Smooth muscle cell (in vitro differentiated cells): Measurements from ENCODE around the gene LAMC1. TPM values are rescaled to one million over a fixed set of nuclear protein-coding genes. Genes with fewer than 3 reads are reported as not detected.

Experiments used
- DNase-seq: peaks from one replicate; lab custom pipeline; 2025; ENCODE audit not compliant: unreplicated experiment; lab: John Stamatoyannopoulos, UW
- H2AFZ ChIP-seq: fragments of 200-600 bp; sonication (generic); 2 replicates; pipeline ENCODE4 v1.6.0; 2016; ENCODE audit warnings: antibody characterized with exemption, low read depth, mild to moderate bottlenecking
- H3F3A ChIP-seq: fragments of 200-600 bp; sonication (generic); 2 replicates; pipeline ENCODE4 v1.6.0; 2017; ENCODE audit warnings: antibody characterized with exemption, low read depth
- H3K27ac ChIP-seq: fragments of 200-600 bp; sonication (generic); 2 replicates; pipeline ENCODE4 v1.5.1; 2016; ENCODE audit warnings: low read depth, mild to moderate bottlenecking
- H3K27me3 ChIP-seq: fragments of 200-600 bp; sonication (generic); 2 replicates; pipeline ENCODE4 v1.6.1; 2016; ENCODE audit warnings: low read depth, mild to moderate bottlenecking
- H3K36me3 ChIP-seq: fragments of 200-600 bp; sonication (generic); 2 replicates; pipeline ENCODE4 v1.5.1; 2016; ENCODE audit warnings: low read depth
- H3K4me1 ChIP-seq: fragments of 200-600 bp; sonication (generic); 2 replicates; pipeline ENCODE4 v1.5.1; 2016; ENCODE audit warnings: low read depth
- H3K4me2 ChIP-seq: fragments of 200-600 bp; sonication (generic); 2 replicates; pipeline ENCODE4 v1.6.0; 2016; ENCODE audit warnings: mild to moderate bottlenecking
- H3K4me3 ChIP-seq: fragments of 200-600 bp; sonication (generic); 2 replicates; pipeline ENCODE4 v1.5.1; 2016; ENCODE audit warnings: mild to moderate bottlenecking
- H3K79me2 ChIP-seq: fragments of 200-600 bp; sonication (generic); 2 replicates; pipeline ENCODE4 v1.6.0; 2016; ENCODE audit warnings: low read depth, mild to moderate bottlenecking
- H3K9ac ChIP-seq: fragments of 200-600 bp; sonication (generic); 2 replicates; pipeline ENCODE4 v1.6.0; 2016; ENCODE audit warnings: low read depth
- H3K9me3 ChIP-seq: fragments of 200-600 bp; sonication (generic); replicated peaks from 2 replicates; pipeline ENCODE4 v1.5.1; 2016; ENCODE audit warnings: low read depth
- H4K20me1 ChIP-seq: fragments of 200-600 bp; sonication (generic); 2 replicates; pipeline ENCODE4 v1.6.0; 2016; ENCODE audit warnings: low read depth
- CTCF ChIP-seq: fragments of 200-600 bp; sonication (generic); IDR thresholded peaks from 2 replicates; pipeline ENCODE4 v1.5.1; 2017; ENCODE audit warnings: borderline replicate concordance, mild to moderate bottlenecking, antibody characterized with exemption; ENCODE audit not compliant: insufficient read depth, poor library complexity, severe bottlenecking
- WGBS: methylation state at CpG from one replicate; pipeline ENCODE4 v1.1.7; 2016; ENCODE audit warnings: low lambda C conversion rate; 5-methylcytosine and 5-hydroxymethylcytosine counted together
- polyA plus RNA-seq: library from polyadenylated mRNA; unstranded; fragments of >200 nt; fragmentation: Nextera tagmentation; extraction: Ambion mirVana; gene quantifications from 2 replicates; pipeline ENCODE4 v1.2.1, GENCODE V29; 2016
- total RNA-seq: library from RNA; depleted of rRNA; stranded (reverse); fragments of >200 nt; gene quantifications from 2 replicates; pipeline ENCODE4 v1.2.3, GENCODE V29; 2014

Gene LAMC1
- total and polyA plus RNA-seq, 2 experiments from 2014 or later = 64.9 to 137 TPM

- no peak overlapping the region for H3K4me2 ChIP-seq
- TF ChIP-seq CTCF = no peak
- no peaks in the 10 kb centered on the region for H3K4me1 ChIP-seq
- 70% methylated on average over 2 of the region's 2 CpGs for WGBS
- H3K9ac ChIP-seq = no peak overlapping the region
- H3K27ac ChIP-seq = no peak overlapping the region
- H4K20me1 ChIP-seq = no peaks in the 10 kb centered on the region
- H3K9me3 ChIP-seq = no peaks in the 10 kb centered on the region
- no peaks in the 10 kb centered on the region for H3K79me2 ChIP-seq
- no peaks in the 10 kb centered on the region for H3K27me3 ChIP-seq
- no peak for DNase-seq
- no peak overlapping the region for H2AFZ ChIP-seq
- H3K36me3 ChIP-seq = no peaks in the 10 kb centered on the region
- H3F3A ChIP-seq = no peaks in the 10 kb centered on the region
- no peak overlapping the region for H3K4me3 ChIP-seq
Observed at GRCh38 chr1:183173828-183174227, 150.6 kb downstream of the LAMC1 start.

GRCh38 chr1:183175631-183176030 is 152.4 kb downstream of the LAMC1 start:
- DNase-seq = no peak
- Histone ChIP-seq H3K4me3 (no peak overlapping the region), H3K9ac (no peak overlapping the region), H3K4me1 (peaks cover 5% of the 10 kb centered on the region), H3K9me3 (no peaks in the 10 kb centered on the region), H3K79me2 (no peaks in the 10 kb centered on the region), H4K20me1 (no peaks in the 10 kb centered on the region), H3K4me2 (no peak overlapping the region), H2AFZ (no peak overlapping the region), H3F3A (no peaks in the 10 kb centered on the region), H3K36me3 (no peaks in the 10 kb centered on the region), H3K27ac (no peak overlapping the region), H3K27me3 (no peaks in the 10 kb centered on the region)
- WGBS = 78% methylated on average over 1 of the region's 1 CpG
- TF ChIP-seq CTCF = no peak

- WGBS = 75% methylated on average over 7 of the region's 7 CpGs
- H3K27ac ChIP-seq = no peak overlapping the region
Observed at GRCh38 chr1:183178545-183178944, 155.3 kb downstream of the LAMC1 start.

More at GRCh38 chr1:183178545-183178944, 155.3 kb downstream of the LAMC1 start:
- no peaks in the 10 kb centered on the region for H3F3A ChIP-seq
- no peak for DNase-seq
- no peak overlapping the region for H3K4me2 ChIP-seq
- TF ChIP-seq CTCF = no peak
- no peaks in the 10 kb centered on the region for H4K20me1 ChIP-seq
- H3K9me3 ChIP-seq = no peaks in the 10 kb centered on the region
- H3K9ac ChIP-seq = no peak overlapping the region
- H2AFZ ChIP-seq = no peak overlapping the region
- no peaks in the 10 kb centered on the region for H3K79me2 ChIP-seq
- H3K4me3 ChIP-seq = no peak overlapping the region
- H3K27me3 ChIP-seq = no peaks in the 10 kb centered on the region
- H3K4me1 ChIP-seq = peaks cover 10% of the 10 kb centered on the region
- H3K36me3 ChIP-seq = no peaks in the 10 kb centered on the region
